ENCODE measurements around the gene MAN1C1. TPM values are rescaled to one million over a fixed set of nuclear protein-coding genes. Genes with fewer than 3 reads are reported as not detected.

MAN1C1 gene
- total RNA-seq, 2 donors from 2014 or later: 2.7 to 4.3 TPM

- no peak overlapping the region for H3K9ac ChIP-seq (ENCODE audit: low read depth in 2 of 2, low read length in 2 of 2)
- H3K27me3 ChIP-seq: no peaks in the 10 kb centered on the region
- no peaks in the 10 kb centered on the region for H3K4me1 ChIP-seq
- H3K9me3 ChIP-seq: no peaks in the 10 kb centered on the region
- no peak for TF ChIP-seq CTCF (IDR thresholded peaks at IDR 0.05)
- no peak overlapping the region for H3K4me3 ChIP-seq
- H3K27ac ChIP-seq: no peak overlapping the region
- no peaks in the 10 kb centered on the region for H3K36me3 ChIP-seq
- no peak for DNase-seq
- intact Hi-C loops (cut with DNase I): loop anchor here (10.0 kb wide), 1 partner anchor 279 kb away; no protein-coding TSS in a partner anchor
Observed at GRCh38 chr1:25803368-25803767, 186.8 kb downstream of the MAN1C1 start.

DNA sequence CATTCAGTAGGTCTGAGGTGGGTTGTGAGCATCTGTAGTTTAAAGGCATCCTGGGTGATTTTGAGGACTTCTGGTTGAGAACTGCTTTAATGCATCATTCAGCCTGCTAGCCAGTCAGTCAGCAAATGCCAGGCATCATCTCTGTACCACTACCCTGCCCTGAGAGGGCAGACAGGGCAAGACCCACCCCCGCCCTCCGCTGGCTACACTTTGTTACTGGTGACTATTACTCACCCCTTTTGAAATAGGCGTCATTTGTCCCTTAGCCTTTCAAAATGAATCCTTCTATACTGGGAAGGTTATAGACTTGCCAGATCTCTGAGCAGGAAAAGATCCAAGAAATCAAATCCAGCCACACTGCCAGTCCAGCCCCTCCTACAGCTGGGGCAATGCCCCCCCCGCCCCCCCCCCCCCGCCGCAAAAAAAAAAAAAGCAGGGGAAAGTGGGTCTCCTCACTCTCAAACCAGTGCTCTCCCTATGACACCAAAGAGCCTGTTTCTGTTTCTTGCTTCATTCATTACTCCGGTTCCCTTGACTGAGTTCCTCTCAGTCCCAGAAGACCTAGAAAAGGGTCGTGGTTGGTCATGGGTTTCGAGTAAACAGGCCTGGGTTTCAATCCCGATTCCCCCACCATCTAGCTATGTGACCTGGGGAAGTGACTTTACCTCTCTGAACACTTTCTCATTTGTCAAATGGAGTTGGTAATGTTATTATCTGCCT lies 187.8 kb downstream of the MAN1C1 start:
- Histone ChIP-seq H3K27ac (no peak overlapping the region), H3K9me3 (no peaks in the 10 kb centered on the region), H3K4me3 (no peak overlapping the region), H3K36me3 (no peaks in the 10 kb centered on the region), H3K9ac (ENCODE audit: low read depth in 2 of 2, low read length in 2 of 2) (no peak overlapping the region), H3K4me1 (no peaks in the 10 kb centered on the region), H3K27me3 (no peaks in the 10 kb centered on the region)
- no peak for DNase-seq
- intact Hi-C loops (cut with DNase I): loop anchor here (10.0 kb wide), 1 partner anchor 280 kb away; no protein-coding TSS in a partner anchor
- TF ChIP-seq CTCF (IDR thresholded peaks at IDR 0.05): no peak

GRCh38 chr1:25804964-25805862 lies 188.6 kb downstream of the MAN1C1 start:
- no peak overlapping the region for H3K4me3 ChIP-seq
- no peaks in the 10 kb centered on the region for H3K27me3 ChIP-seq
- no peak overlapping the region for H3K27ac ChIP-seq
- TF ChIP-seq CTCF (IDR thresholded peaks at IDR 0.05): no peak
- H3K9ac ChIP-seq (ENCODE audit: low read depth in 2 of 2, low read length in 2 of 2): no peak overlapping the region
- no peaks in the 10 kb centered on the region for H3K9me3 ChIP-seq
- DNase-seq: no peak
- H3K36me3 ChIP-seq: no peaks in the 10 kb centered on the region
- intact Hi-C loops (cut with DNase I): loop anchor here (10.0 kb wide), 1 partner anchor 280 kb away; no protein-coding TSS in a partner anchor
- no peaks in the 10 kb centered on the region for H3K4me1 ChIP-seq

GRCh38 chr1:25805863-25806225 lies 189.3 kb downstream of the MAN1C1 start:
- intact Hi-C loops (cut with DNase I): loop anchor here (10.0 kb wide), 1 partner anchor 281 kb away; no protein-coding TSS in a partner anchor
- no peaks in the 10 kb centered on the region for H3K27me3 ChIP-seq
- H3K9ac ChIP-seq (ENCODE audit: low read depth in 2 of 2, low read length in 2 of 2): no peak overlapping the region
- TF ChIP-seq CTCF (IDR thresholded peaks at IDR 0.05): no peak
- H3K4me3 ChIP-seq: no peak overlapping the region
- no peaks in the 10 kb centered on the region for H3K4me1 ChIP-seq
- H3K36me3 ChIP-seq: no peaks in the 10 kb centered on the region
- no peak for DNase-seq
- H3K27ac ChIP-seq: no peak overlapping the region
- no peaks in the 10 kb centered on the region for H3K9me3 ChIP-seq

DNA sequence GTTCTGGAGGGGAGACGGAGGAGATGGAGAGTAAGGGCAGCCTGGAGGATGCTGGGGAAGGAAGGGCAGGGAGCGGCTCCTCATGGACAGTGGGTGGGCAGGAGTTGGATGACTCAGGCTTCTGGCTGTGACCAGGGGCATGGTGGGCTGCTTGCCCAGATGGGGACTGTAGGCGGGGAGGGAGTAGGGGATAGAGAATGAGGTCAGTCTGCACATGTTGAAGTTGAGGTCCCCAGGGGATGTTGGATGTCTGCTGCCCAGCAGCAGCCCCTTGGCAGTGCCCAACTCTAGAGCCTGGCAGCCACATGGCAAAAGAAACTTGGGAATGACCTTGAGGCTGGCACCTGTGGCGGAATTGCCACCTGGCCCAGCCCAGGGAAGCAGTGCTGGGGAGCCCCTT lies 189.8 kb downstream of the MAN1C1 start:
- H3K9me3 ChIP-seq: no peaks in the 10 kb centered on the region
- H3K36me3 ChIP-seq: no peaks in the 10 kb centered on the region
- no peak overlapping the region for H3K4me3 ChIP-seq
- no peak overlapping the region for H3K9ac ChIP-seq (ENCODE audit: low read depth in 2 of 2, low read length in 2 of 2)
- H3K27me3 ChIP-seq: no peaks in the 10 kb centered on the region
- DNase-seq: no peak
- intact Hi-C loops (cut with DNase I): loop anchor here (10.0 kb wide), 1 partner anchor 282 kb away; no protein-coding TSS in a partner anchor
- H3K4me1 ChIP-seq: no peaks in the 10 kb centered on the region
- TF ChIP-seq CTCF (IDR thresholded peaks at IDR 0.05): no peak
- H3K27ac ChIP-seq: no peak overlapping the region
